Prostate gland (tissue), 2 donors: ENCODE measurements around the gene PLXNB1. TPM values are rescaled to one million over a fixed set of nuclear protein-coding genes. Genes with fewer than 3 reads are reported as not detected.

Experiments used
- DNase-seq: peaks from one replicate; pipeline ENCODE4 v3.0.0-alpha.2; 2019; ENCODE audit warnings: low spot score
- H3K27ac ChIP-seq, 2 donors: fragments of 200-600 bp; sonication (generic); 2 replicates each; pipeline ENCODE4 v1.5.1; 2017 to 2019
- H3K27me3 ChIP-seq: fragments of 200-600 bp; sonication (generic); replicated peaks from 2 replicates; pipeline ENCODE4 v1.5.1; 2019; ENCODE audit not compliant: insufficient read depth
- H3K36me3 ChIP-seq, 2 donors: fragments of 200-600 bp; sonication (generic); 1 replicate in 1 of 2; 2 replicates in 1 of 2; pipeline versions ENCODE4 v1.5.1 to v1.8.1; 2017 to 2019
- H3K4me1 ChIP-seq: fragments of 200-600 bp; sonication (generic); replicated peaks from 2 replicates; pipeline ENCODE4 v1.5.1; 2019
- H3K4me3 ChIP-seq, 2 donors: fragments of 200-600 bp; sonication (generic); 2 replicates each; pipeline ENCODE4 v1.5.1; 2017 to 2019
- H3K9me3 ChIP-seq: fragments of 200-600 bp; sonication (generic); 2 replicates; pipeline ENCODE4 v1.5.1; 2017
- POLR2A ChIP-seq: fragments of 450-650 bp; IDR thresholded peaks from one replicate; pipeline ENCODE4 v1.6.1; 2016; ENCODE audit warnings: antibody characterized with exemption, mild to moderate bottlenecking
- POLR2AphosphoS5 ChIP-seq: sonication (generic); formaldehyde crosslinking; IDR thresholded peaks from one replicate; pipeline ENCODE4 v1.6.1; 2017; ENCODE audit warnings: antibody characterized with exemption
- WGBS: methylation state at CpG from one replicate; pipeline ENCODE4 v1.1.5; 2018; 5-methylcytosine and 5-hydroxymethylcytosine counted together
- intact Hi-C: fragments of 100-400 bp; cut with DNase I; formaldehyde crosslinking; loops from one replicate; pipeline ENCODE4 v1.14.2; 2022
- total RNA-seq, 2 donors: library from RNA; depleted of rRNA; stranded (reverse); fragments of >200 nt; gene quantifications; one replicate each; pipeline ENCODE4 v1.1.0, GENCODE V29; 2016
- TF ChIP-seq, protein P1 (sequence below), 4 experiments: fragments of 200-600 bp in 2 of 4; fragments of 450-650 bp in 2 of 4; sonication (generic) in 2 of 4; IDR thresholded peaks; 1 replicate in 3 of 4; 2 replicates in 1 of 4; pipeline ENCODE4 v1.5.1; 2016 to 2019; ENCODE audit warnings: antibody characterized with exemption in 4 of 4, mild to moderate bottlenecking in 2 of 4, moderate library complexity in 2 of 4

The PLXNB1 gene
- total RNA-seq, 2 donors from 2014 or later: 115 to 182 TPM

DNA sequence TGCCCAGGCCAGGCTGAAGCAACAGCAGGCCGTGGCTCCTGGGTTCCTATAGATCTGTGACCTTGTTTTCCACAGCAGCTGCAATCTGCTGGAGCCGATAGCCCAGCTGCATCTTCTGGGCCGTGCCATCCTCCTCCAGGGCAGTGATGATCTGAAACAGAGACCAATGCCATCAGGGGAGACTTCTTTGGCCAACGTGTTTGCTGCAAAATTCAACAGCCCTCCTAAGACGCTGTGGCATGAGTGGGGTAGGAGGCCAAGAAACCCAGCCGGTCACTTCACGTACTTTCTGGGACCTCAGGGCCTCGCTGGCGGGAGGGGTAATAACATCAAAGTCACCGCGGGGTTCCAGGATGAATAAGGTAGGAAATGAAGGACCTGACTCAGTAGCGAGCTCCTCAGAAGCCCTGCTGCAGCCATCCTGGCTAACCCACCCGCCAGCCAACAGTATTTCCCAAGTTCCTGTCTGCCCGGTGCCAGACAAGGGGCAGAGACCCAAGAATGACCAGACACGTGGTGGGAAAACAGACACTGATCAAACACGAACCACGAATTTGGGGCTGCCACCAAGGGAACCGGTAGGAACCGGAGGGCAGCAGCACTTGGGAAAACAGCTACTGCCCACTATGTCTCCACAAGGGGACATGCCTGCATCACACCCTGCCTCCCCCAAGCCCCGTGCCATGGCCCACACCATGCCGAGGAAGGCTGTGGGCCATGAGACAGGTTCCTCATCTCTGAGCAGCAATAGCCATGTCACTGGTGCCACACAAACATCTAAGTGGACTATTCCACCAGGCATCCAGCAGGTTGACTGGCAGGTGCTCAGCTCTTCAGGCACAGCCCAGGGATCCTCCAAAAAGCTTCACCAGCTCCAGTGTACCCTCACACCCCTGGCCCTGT lies 25.2 kb downstream of the PLXNB1 start:
- H3K4me1 ChIP-seq: no peaks in the 10 kb centered on the region
- intact Hi-C loops: loop anchor here (5.0 kb wide), 1 partner anchor 153 kb away; the partner anchor contains the start of gene PFKFB4
- WGBS: 73% methylated on average over 21 of the region's 21 CpGs
- H3K36me3 ChIP-seq: peaks cover 14 to 25% of the 10 kb centered on the region in 2 donors
- no peaks in the 10 kb centered on the region for H3K9me3 ChIP-seq
- no peak overlapping the region for H3K27ac ChIP-seq
- peak; percentile 3 for DNase-seq
- H3K4me3 ChIP-seq: no peak overlapping the region
- TF ChIP-seq, protein P1, sequence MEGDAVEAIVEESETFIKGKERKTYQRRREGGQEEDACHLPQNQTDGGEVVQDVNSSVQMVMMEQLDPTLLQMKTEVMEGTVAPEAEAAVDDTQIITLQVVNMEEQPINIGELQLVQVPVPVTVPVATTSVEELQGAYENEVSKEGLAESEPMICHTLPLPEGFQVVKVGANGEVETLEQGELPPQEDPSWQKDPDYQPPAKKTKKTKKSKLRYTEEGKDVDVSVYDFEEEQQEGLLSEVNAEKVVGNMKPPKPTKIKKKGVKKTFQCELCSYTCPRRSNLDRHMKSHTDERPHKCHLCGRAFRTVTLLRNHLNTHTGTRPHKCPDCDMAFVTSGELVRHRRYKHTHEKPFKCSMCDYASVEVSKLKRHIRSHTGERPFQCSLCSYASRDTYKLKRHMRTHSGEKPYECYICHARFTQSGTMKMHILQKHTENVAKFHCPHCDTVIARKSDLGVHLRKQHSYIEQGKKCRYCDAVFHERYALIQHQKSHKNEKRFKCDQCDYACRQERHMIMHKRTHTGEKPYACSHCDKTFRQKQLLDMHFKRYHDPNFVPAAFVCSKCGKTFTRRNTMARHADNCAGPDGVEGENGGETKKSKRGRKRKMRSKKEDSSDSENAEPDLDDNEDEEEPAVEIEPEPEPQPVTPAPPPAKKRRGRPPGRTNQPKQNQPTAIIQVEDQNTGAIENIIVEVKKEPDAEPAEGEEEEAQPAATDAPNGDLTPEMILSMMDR (IDR thresholded peaks at IDR 0.05): no peak
- H3K27me3 ChIP-seq: no peaks in the 10 kb centered on the region

DNA sequence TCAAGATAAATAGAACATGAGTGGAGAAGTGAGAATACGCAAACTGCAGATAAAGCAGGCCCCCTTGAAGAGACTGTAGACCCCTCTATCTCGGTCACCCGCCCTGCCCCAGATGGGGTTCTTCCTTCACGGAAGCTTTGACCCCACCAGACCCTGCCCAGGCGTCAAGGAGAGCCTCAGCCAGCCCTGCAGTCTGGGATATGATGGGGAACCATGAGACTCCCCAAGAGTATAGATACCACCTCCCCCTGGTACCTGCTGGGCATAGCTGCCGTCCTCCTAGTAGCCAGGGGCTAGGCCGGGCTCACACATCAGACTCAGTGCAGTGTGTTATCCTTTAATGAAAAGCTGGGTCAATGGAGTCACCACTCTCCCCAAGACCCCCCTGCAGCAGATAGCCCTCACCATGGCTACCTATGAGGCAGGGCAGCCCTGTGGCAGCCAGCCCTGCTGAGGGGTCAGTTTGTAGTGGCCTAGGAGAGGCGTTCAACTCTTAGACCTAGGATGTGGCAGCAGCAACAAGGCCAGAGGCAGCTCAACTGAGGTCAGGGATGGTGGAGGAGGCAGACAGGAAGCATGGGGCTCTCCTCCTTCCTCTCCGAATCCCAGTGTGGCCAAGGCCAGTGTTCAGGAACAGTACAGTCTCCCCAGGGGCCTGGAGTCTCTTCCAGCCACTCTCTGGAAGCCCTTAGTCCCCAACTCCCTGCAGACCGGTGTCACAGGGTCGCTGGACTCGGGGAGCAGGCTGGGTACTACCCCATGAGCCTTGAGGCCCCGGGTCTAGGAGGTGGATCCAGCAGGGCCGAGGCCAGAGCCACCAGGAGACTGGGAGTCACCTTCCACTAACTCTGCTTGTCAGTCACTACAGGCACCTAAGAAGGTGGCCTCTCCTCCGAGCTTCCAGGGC lies 26.1 kb downstream of the PLXNB1 start:
- no peaks in the 10 kb centered on the region for H3K27me3 ChIP-seq
- intact Hi-C loops: loop anchor here (2.0 to 5.0 kb wide), 2 partner anchors 27 to 154 kb away; partner anchors contain the start of genes PFKFB4 and PLXNB1
- TF ChIP-seq POLR2AphosphoS5 (no peak), POLR2A (no peak)
- TF ChIP-seq, protein P1 (IDR thresholded peaks at IDR 0.05): no peak
- peak overlapping the region; percentile 37 to 77 for H3K27ac ChIP-seq
- no peaks in the 10 kb centered on the region for H3K4me1 ChIP-seq
- peaks cover 6 to 18% of the 10 kb centered on the region in 2 donors for H3K36me3 ChIP-seq
- WGBS: 94% methylated on average over 15 of the region's 15 CpGs
- no peaks in the 10 kb centered on the region for H3K9me3 ChIP-seq
- H3K4me3 ChIP-seq: no peak overlapping the region
- DNase-seq: peak; percentile 4

DNA sequence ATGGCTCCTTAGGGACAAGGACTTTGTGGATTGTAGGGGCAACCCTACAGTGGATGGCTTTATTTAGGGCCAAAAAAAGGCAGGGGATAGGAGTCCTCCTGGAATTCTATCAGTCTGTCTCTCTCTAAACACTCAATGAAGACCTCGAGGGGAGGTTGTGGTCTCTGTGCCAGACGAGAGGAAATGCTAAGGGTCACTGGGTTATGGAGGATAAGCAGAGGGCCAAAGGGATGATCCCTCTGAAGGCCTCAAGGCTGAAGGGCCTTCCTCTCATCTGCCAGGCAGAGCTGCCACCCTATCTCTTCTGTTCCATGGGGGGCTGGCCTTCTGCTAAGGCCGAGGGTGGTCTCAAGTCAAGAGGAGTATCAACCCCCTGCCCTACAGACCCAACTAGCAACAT lies 27.0 kb downstream of the PLXNB1 start:
- Histone ChIP-seq H3K27me3 (no peaks in the 10 kb centered on the region), H3K27ac (peak overlapping the region; percentile 75 to 77), H3K9me3 (no peaks in the 10 kb centered on the region), H3K4me1 (no peaks in the 10 kb centered on the region), H3K4me3 (no peak overlapping the region), H3K36me3 (peaks cover 0 to 11% of the 10 kb centered on the region in 2 donors)
- 74% methylated on average over 3 of the region's 3 CpGs for WGBS
- no peak for DNase-seq
- intact Hi-C loops: loop anchor here (2.0 to 5.0 kb wide), 2 partner anchors 28 to 154 kb away; partner anchors contain the start of genes PFKFB4 and PLXNB1
- TF ChIP-seq POLR2A: no peak
- TF ChIP-seq, protein P1 (IDR thresholded peaks at IDR 0.05): no peak
- TF ChIP-seq POLR2AphosphoS5: no peak

DNA sequence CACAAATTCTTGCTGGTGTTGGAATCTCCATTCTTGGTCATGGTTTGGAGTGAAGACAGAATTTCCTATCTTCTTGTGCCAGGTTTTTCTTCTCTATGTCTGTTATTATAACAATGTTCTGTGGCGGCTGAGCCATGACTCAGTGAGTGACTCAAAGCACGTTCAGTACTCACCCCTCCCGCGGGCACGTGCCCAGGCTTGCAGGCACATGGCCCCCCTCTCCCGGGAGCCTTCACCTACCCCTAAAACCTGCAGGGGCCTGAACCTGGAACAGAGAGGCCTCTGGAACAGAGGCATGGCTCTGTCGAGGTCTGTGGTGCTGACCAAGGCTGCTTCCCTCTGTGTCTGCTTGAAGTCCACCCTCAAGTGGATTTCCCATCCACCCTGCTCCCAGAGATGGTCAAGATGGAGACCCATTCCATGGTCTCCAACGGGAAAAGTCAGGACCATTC lies 27.6 kb downstream of the PLXNB1 start:
- H3K27ac ChIP-seq: peak overlapping the region; percentile 75 to 77
- peaks cover 0 to 11% of the 10 kb centered on the region in 2 donors for H3K36me3 ChIP-seq
- no peaks in the 10 kb centered on the region for H3K27me3 ChIP-seq
- H3K9me3 ChIP-seq: no peaks in the 10 kb centered on the region
- TF ChIP-seq, protein P1 (IDR thresholded peaks at IDR 0.05): no peak
- TF ChIP-seq POLR2AphosphoS5: peak; percentile 95
- TF ChIP-seq POLR2A: no peak
- H3K4me1 ChIP-seq: no peaks in the 10 kb centered on the region
- peak; percentile 91 for DNase-seq
- intact Hi-C loops: loop anchor here (2.0 to 5.0 kb wide), 2 partner anchors 28 to 155 kb away; partner anchors contain the start of genes PFKFB4 and PLXNB1
- H3K4me3 ChIP-seq: no peak overlapping the region
- 11% methylated on average over 8 of the region's 8 CpGs for WGBS
